NOMO-1 (cell line): Measurements from ENCODE around the gene CDC45.
"Not testable (repeated sequence)": the region's sequence is repeated elsewhere in the genome, so short reads cannot be mapped to it uniquely, and the experiment has no call there.

Experiments used
- DNase-seq, 2 experiments: peaks; one replicate each; lab custom pipeline; 2025; ENCODE audit not compliant: unreplicated experiment in 2 of 2; lab: John Stamatoyannopoulos, UW

CDC45 gene

GRCh38 chr22:19525666-19526065 is 45.9 kb downstream of the CDC45 start:
- DNase-seq = no peak

GRCh38 chr22:19526076-19526701 is 46.5 kb downstream of the CDC45 start:
- DNase-seq = no peak

GRCh38 chr22:19526702-19527111 is 47.0 kb downstream of the CDC45 start:
- no peak for DNase-seq

GRCh38 chr22:19527321-19527721 is 47.6 kb downstream of the CDC45 start:
- DNase-seq = no peak

- no peak for DNase-seq
Measured at GRCh38 chr22:19527861-19528417, 48.2 kb downstream of the CDC45 start.

- no peak for DNase-seq
Measured at GRCh38 chr22:19529811-19530210, 50.1 kb downstream of the CDC45 start.

DNA sequence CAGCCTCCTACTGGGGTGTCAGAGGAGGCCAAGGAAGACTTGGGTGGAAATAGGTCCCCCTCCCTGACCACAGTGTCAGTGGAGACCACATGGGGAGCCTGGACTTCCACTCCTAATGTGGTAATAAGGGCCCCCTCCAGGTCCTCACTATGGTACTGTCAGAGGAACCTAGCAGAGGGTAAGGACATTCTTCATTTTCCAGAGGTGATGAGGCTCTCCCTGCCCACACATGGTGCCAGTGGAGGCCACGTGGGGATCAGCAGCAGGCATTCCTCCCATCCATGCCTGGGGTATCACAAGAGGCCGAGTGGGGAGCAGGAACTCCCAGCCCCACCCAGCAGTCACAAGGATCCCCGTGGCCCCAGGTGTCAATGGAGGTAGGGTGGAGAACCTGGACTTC is 51.0 kb downstream of the CDC45 start:
- DNase-seq = no peak

- not testable (repeated sequence) for DNase-seq
Measured at GRCh38 chr22:19531327-19531726, 51.6 kb downstream of the CDC45 start.

GRCh38 chr22:19533049-19533626 is 53.4 kb downstream of the CDC45 start:
- no peak for DNase-seq

- no peak for DNase-seq
Measured at GRCh38 chr22:19533857-19534256, 54.1 kb downstream of the CDC45 start.

DNA sequence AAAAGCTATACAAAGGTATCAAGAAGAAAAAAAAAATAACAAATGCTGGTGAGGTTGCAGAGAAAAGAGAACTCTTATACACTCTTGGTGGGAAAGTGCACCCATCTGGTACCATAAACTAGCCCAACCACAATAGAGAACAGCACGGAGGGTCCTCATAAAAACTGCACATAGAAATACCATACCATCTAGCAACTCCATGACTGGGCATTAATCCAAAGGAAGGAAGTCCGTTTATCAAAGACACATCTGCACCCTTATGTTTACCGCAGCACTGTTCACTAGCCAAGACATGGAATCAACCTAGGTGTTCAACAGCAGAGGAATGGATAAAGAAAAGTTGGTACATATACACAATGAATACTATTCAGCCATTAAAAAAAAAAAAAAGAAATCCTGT is 55.3 kb downstream of the CDC45 start:
- no peak for DNase-seq

GRCh38 chr22:19536564-19536963 is 56.8 kb downstream of the CDC45 start:
- DNase-seq = no peak

- DNase-seq = no peak
Measured at GRCh38 chr22:19537941-19538488, 58.3 kb downstream of the CDC45 start.

GRCh38 chr22:19540394-19540793 is 60.7 kb downstream of the CDC45 start:
- no peak for DNase-seq

DNA sequence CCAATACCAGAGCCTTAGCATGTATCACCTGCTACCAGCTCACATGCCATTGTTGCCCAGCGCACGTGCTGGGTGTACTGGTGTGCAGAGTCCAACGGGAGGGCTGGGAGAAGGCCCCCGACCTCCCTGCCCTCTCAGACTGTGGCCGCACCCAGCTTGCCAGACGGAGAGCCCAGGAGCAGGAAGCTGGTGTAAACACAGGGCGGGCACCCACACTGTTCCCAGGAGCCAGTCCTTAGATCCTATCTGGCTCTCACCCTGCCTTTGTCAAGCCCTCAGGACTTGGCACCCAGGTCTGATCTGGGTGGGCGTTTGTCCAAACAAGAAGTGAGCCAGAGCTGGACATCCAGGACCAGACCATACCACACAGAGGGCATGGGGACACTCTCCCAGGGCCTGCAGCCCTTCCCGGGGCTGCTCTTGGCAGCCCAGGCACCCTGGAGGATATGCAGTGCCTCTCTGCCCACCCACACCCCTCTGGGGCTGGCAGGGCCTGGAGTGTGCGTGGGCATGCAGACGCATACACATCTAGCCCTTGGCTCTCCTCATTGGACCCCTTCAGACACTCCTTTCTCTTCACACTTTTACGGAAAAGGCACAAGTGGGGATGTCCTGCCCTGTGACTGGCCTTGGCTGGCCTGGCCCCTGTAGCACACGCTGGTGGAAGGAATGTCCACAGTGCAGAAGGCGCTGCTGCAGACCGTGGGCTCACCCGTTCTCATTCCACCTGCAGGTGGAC is 64.4 kb downstream of the CDC45 start:
- DNase-seq = no peak

GRCh38 chr22:19545935-19546207 is 66.2 kb downstream of the CDC45 start:
- DNase-seq = no peak

GRCh38 chr22:19546680-19547079 is 67.0 kb downstream of the CDC45 start:
- DNase-seq = peak; percentile 57 to 59

- no peak for DNase-seq
Measured at GRCh38 chr22:19547620-19548019, 67.9 kb downstream of the CDC45 start.

DNA sequence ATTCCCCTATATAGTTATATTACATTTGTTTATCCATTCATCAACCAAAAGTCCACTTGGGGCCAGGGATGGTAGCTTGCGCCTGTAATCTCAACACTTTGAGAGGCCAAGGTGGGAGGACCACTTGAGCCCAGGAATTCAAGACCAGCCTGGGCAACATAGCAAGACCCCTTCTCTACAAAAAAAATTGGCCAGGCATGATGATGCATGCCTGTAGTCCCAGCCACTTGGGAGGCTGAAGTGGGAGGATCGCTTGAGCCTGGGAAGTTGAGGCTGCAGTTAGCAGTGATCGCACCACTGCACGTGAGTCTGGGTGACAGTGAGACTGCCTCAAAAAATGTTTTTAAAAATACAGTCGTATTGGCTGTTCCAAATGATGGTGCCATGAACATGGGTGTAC is 68.7 kb downstream of the CDC45 start:
- DNase-seq = not testable (repeated sequence)

GRCh38 chr22:19548964-19549363 is 69.2 kb downstream of the CDC45 start:
- DNase-seq = no peak

GRCh38 chr22:19549428-19549827 is 69.7 kb downstream of the CDC45 start:
- no peak for DNase-seq

DNA sequence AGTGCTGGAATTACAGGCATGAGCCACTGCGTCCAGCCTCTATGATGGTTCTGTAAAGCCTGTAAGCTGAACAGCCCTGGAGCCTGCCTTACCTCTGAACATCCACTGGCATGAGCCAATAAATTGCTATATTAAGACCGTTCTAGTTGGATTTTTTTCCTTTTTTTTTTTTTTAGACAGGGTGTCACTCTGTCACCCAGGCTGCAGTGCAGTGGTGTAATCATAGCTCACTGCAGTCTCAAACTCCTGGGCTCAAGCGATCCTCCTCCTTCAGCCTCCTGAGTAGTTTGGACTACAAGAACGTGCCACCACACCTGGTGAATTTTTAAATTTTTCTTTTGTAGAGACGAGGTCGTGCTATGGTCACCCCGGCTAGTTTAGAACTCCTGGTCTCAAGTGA is 70.7 kb downstream of the CDC45 start:
- no peak for DNase-seq
